Neuronal stem cell (in vitro differentiated cells): ENCODE data around the gene PAX2.

Experiments used
- DNase-seq: peaks from one replicate; pipeline ENCODE4 v3.0.0-alpha.2; 2013; ENCODE audit warnings: low spot score
- H2AFZ ChIP-seq: one replicate; pipeline ENCODE4 v1.6.1; 2013; ENCODE audit warnings: mild to moderate bottlenecking, low read length, inconsistent platforms
- H2AK5ac ChIP-seq: 2 replicates; pipeline ENCODE4 v1.6.1; 2013; ENCODE audit warnings: low read depth, mild to moderate bottlenecking, inconsistent platforms, low read length, moderate library complexity, mixed read lengths
- H2BK120ac ChIP-seq: 2 replicates; pipeline ENCODE4 v1.6.1; 2013; ENCODE audit warnings: low read depth, mild to moderate bottlenecking, inconsistent platforms, low read length, moderate library complexity, mixed read lengths
- H2BK12ac ChIP-seq: one replicate; pipeline ENCODE4 v1.6.1; 2013; ENCODE audit warnings: low read length, inconsistent platforms
- H2BK15ac ChIP-seq: 2 replicates; pipeline ENCODE4 v1.6.1; 2013; ENCODE audit warnings: mild to moderate bottlenecking, low read length, inconsistent platforms, mixed read lengths
- H2BK5ac ChIP-seq: one replicate; pipeline ENCODE4 v1.6.1; 2013; ENCODE audit warnings: inconsistent platforms, mild to moderate bottlenecking, low read length, moderate library complexity
- H3K14ac ChIP-seq: one replicate; pipeline ENCODE4 v1.6.1; 2013; ENCODE audit warnings: low read length, inconsistent platforms
- H3K18ac ChIP-seq: 2 replicates; pipeline ENCODE4 v1.6.1; 2013; ENCODE audit warnings: low read length, inconsistent platforms
- H3K23ac ChIP-seq: 2 replicates; pipeline ENCODE4 v1.6.1; 2013; ENCODE audit warnings: low read depth, mild to moderate bottlenecking, mixed read lengths, low read length, inconsistent platforms; ENCODE audit not compliant: poor library complexity
- H3K27ac ChIP-seq: replicated peaks from 3 replicates; pipeline ENCODE4 v1.5.1; 2013; ENCODE audit warnings: low read length, inconsistent platforms
- H3K27me3 ChIP-seq, 3 experiments: 2 replicates each; pipeline ENCODE4 v1.6.1; 2013; ENCODE audit warnings: low read length in 3 of 3, mild to moderate bottlenecking in 2 of 3, inconsistent platforms in 1 of 3, low read depth in 1 of 3, mixed read lengths in 1 of 3, moderate library complexity in 1 of 3; ENCODE audit not compliant: control insufficient read depth in 3 of 3, insufficient read depth in 3 of 3
- H3K36me3 ChIP-seq, 2 donors: replicated peaks in 1 of 2; 2 replicates each; pipeline ENCODE4 v1.6.1; 2013; ENCODE audit warnings: low read length in 2 of 2; ENCODE audit not compliant: control insufficient read depth in 2 of 2, insufficient read depth in 2 of 2
- H3K4ac ChIP-seq: 2 replicates; pipeline ENCODE4 v1.6.1; 2013; ENCODE audit warnings: inconsistent platforms, mild to moderate bottlenecking, low read length, moderate library complexity
- H3K4me1 ChIP-seq, 2 donors: 1 replicate in 1 of 2; 2 replicates in 1 of 2; pipeline ENCODE4 v1.6.1; 2013; ENCODE audit warnings: low read length in 2 of 2, low read depth in 1 of 2; ENCODE audit not compliant: control insufficient read depth in 2 of 2, insufficient read depth in 1 of 2
- H3K4me2 ChIP-seq: one replicate; pipeline ENCODE4 v1.6.1; 2013; ENCODE audit warnings: mild to moderate bottlenecking, low read length, inconsistent platforms; ENCODE audit not compliant: insufficient read depth, poor library complexity, severe bottlenecking
- H3K4me3 ChIP-seq, 2 donors: 2 replicates each; pipeline ENCODE4 v1.5.1; 2013; ENCODE audit warnings: low read length in 2 of 2, mild to moderate bottlenecking in 2 of 2, inconsistent platforms in 1 of 2, moderate library complexity in 1 of 2
- H3K79me1 ChIP-seq: one replicate; pipeline ENCODE4 v1.6.1; 2013; ENCODE audit warnings: low read depth, mild to moderate bottlenecking, inconsistent platforms, low read length, moderate library complexity
- H3K9ac ChIP-seq: one replicate; pipeline ENCODE4 v1.6.1; 2013; ENCODE audit warnings: mild to moderate bottlenecking, low read depth, low read length, inconsistent platforms; ENCODE audit not compliant: poor library complexity
- H3K9me3 ChIP-seq, 2 donors: replicated peaks in 1 of 2; 2 replicates each; pipeline versions ENCODE3 to v1.6.1; 2013; ENCODE audit warnings: low read length in 2 of 2, mild to moderate bottlenecking in 2 of 2, inconsistent platforms in 1 of 2, low read depth in 1 of 2, mixed read lengths in 1 of 2, moderate library complexity in 1 of 2; ENCODE audit not compliant: control insufficient read depth in 2 of 2, insufficient read depth in 1 of 2
- H4K8ac ChIP-seq: one replicate; pipeline ENCODE4 v1.6.1; 2013; ENCODE audit warnings: low read depth, mild to moderate bottlenecking, inconsistent platforms, low read length, moderate library complexity
- H4K91ac ChIP-seq: one replicate; pipeline ENCODE4 v1.6.1; 2013; ENCODE audit warnings: low read length, low read depth, mild to moderate bottlenecking, inconsistent platforms; ENCODE audit not compliant: poor library complexity
- WGBS, 2 donors: extraction: QIAGEN DNeasy Blood & Tissue Kit; methylation state at CpG; one replicate each; pipeline ENCODE4 v1.1.7; 2013; ENCODE audit warnings: missing lambda C conversion rate in 2 of 2, mixed read lengths in 1 of 2; ENCODE audit not compliant: insufficient read length in 2 of 2, insufficient replicate concordance in 1 of 2; ENCODE audit errors: extremely low coverage in 2 of 2; 5-methylcytosine and 5-hydroxymethylcytosine counted together

Gene PAX2

DNA sequence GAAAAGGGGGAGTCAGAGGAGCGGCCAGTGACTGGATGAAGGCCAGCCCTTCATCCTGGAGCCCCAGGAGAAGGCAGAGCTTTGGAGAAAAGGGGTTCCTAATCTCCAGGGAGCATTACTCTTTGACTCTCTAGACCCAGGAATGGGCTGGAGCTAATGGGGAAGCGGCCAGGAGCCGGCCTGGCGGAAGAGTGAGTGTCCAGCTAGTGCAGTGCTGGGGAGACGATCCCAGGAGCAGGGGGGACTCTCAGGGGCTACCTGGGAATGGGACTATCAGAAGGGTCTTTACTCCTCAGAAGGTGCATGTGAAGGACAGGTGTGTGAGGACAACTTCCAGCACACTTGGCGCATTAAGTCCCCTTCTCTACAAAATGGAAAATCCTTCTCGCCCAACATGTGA is 2.4 kb upstream of the PAX2 start:
- Histone ChIP-seq H3K23ac (no peak overlapping the region), H3K4ac (no peak overlapping the region), H4K91ac (no peak overlapping the region), H3K14ac (no peak overlapping the region), H3K4me2 (no peak overlapping the region), H3K18ac (no peak overlapping the region), H3K4me1 (peaks cover 7 to 8% of the 10 kb centered on the region in 2 donors), H2BK5ac (no peak overlapping the region), H2AFZ (no peak overlapping the region), H3K9me3 (no peaks in the 10 kb centered on the region), H2BK15ac (no peak overlapping the region), H3K4me3 (no peak overlapping the region), H2AK5ac (no peak overlapping the region), H2BK12ac (no peak overlapping the region), H3K27me3 (peaks cover 62 to 99% (median 97%) of the 10 kb centered on the region in 3 experiments), H2BK120ac (no peak overlapping the region), H3K27ac (no peak overlapping the region), H4K8ac (no peak overlapping the region), H3K36me3 (no peaks in the 10 kb centered on the region), H3K79me1 (no peaks in the 10 kb centered on the region), H3K9ac (no peak overlapping the region)
- WGBS, 2 donors: no CpG with 5 or more reads among the region's 7 CpGs
- DNase-seq: no peak

DNA sequence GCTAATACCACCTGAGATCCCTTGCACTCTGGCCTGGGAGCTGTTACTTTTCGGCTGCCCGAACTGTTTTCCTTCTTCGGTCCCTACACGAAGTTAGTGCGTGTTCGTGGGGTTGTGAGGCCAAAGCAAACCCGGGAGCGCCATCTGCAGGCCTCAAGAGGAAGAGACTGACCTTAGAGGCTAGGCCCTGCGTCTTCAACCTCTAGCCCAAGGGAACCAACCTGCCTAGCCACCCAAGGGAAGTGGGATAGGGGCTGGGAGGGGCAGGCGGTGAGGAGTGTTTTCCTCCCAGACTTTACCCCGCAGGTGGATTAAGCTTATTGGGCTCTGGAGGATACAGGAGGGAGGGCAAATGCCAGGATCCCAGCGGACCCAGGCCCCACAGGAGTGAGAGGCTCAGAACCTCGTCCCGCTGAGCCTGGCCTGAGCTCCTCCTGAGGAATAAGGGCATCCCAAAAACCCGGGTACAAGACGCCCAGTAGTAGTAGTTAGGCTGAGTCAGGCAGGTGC is 1.7 kb upstream of the PAX2 start:
- Histone ChIP-seq H3K4ac (no peak overlapping the region), H3K27ac (no peak overlapping the region), H3K18ac (peak overlapping the region; percentile 51), H2BK5ac (no peak overlapping the region), H2BK15ac (no peak overlapping the region), H3K14ac (no peak overlapping the region), H4K8ac (no peak overlapping the region), H2BK12ac (no peak overlapping the region), H3K27me3 (peaks cover 62 to 99% (median 97%) of the 10 kb centered on the region in 3 experiments), H3K9ac (no peak overlapping the region), H3K79me1 (no peaks in the 10 kb centered on the region), H3K4me2 (no peak overlapping the region), H3K9me3 (no peaks in the 10 kb centered on the region), H3K23ac (peak overlapping the region; percentile 22), H2AFZ (no peak overlapping the region), H3K36me3 (no peaks in the 10 kb centered on the region), H3K4me3 (no peak overlapping the region), H4K91ac (no peak overlapping the region), H2AK5ac (peak overlapping the region; percentile 63), H3K4me1 (peaks cover 8 to 9% of the 10 kb centered on the region in 2 donors), H2BK120ac (no peak overlapping the region)
- WGBS, 2 donors: no CpG with 5 or more reads among the region's 16 CpGs
- no peak for DNase-seq

DNA sequence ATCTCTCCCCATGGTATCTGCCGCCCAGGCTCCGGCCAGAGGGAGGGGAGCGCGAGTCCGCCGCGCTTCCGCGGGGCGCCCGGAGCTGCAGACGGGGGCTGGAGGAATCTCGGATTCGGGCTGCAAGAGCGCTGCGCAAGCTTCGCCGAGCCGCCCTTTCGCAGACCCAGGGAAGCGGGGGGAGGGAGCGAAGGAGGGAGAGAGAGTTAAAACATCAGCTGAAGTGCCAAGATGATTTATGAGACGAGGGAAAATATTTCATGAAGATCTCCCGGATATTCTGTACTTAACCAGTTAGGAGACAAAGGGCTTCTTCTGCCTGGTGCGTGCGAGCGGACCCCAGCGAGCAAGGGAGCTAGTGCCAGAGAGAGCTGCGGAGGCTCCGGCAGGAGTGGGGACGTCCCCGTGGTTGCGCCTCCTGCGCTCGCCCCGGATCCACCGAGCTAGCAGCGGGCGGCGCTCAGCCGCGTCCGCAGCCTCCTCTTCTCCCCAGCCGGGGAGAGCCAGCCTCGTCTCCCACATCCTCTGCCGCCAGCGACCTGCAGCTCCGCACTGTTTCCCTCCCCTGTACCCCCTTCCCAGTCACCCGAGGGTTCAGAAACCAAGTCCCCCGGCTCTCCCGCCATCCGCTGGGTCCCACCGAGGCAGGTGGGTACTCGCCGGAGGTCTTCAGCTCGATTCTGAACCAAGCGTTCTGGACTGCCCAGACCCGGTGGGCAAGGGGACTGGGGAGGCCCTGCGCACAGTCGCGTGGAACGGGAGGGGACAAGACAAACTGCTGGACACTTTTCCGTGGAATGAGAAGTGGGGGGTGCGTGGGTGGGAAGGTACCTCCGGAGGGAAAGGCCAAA is 1.0 kb upstream of the PAX2 start:
- Histone ChIP-seq H4K8ac (no peak overlapping the region), H3K18ac (peak overlapping the region; percentile 74), H2BK5ac (no peak overlapping the region), H3K79me1 (no peaks in the 10 kb centered on the region), H3K36me3 (no peaks in the 10 kb centered on the region), H2BK15ac (peak overlapping the region; percentile 12), H2BK120ac (peak overlapping the region; percentile 16), H4K91ac (no peak overlapping the region), H3K9ac (peak overlapping the region; percentile 50), H3K4me2 (peak overlapping the region; percentile 30), H3K4me3 (peak overlapping the region in 1 of 2 donors; percentile 12), H3K14ac (no peak overlapping the region), H3K23ac (peak overlapping the region; percentile 38), H2BK12ac (no peak overlapping the region), H2AFZ (peak overlapping the region; percentile 80), H3K4ac (no peak overlapping the region), H3K4me1 (peaks cover 8 to 9% of the 10 kb centered on the region in 2 donors), H3K27me3 (peaks cover 62 to 99% (median 97%) of the 10 kb centered on the region in 3 experiments), H3K9me3 (no peaks in the 10 kb centered on the region), H2AK5ac (peak overlapping the region; percentile 63), H3K27ac (no peak overlapping the region)
- DNase-seq: no peak
- no CpG with 5 or more reads among the region's 65 CpGs for WGBS, 2 donors
